Upper lobe of left lung (tissue), 4 donors: ENCODE results near the gene SMKR1.

Experiments used
- CTCF ChIP-seq, 6 experiments: fragments of 450-650 bp in 4 of 6; fragments of 200-600 bp in 2 of 6; sonication (generic) in 2 of 6; IDR thresholded peaks; one replicate each; pipeline ENCODE4 v1.5.1; 2016 to 2019; ENCODE audit warnings: antibody characterized with exemption in 6 of 6
- EP300 ChIP-seq, 4 donors: sonication (generic); formaldehyde crosslinking; IDR thresholded peaks; one replicate each; pipeline ENCODE4 v1.5.1; 2017; ENCODE audit warnings: antibody characterized with exemption in 4 of 4, control low read depth in 2 of 4
- POLR2A ChIP-seq, 4 donors: fragments of 450-650 bp; IDR thresholded peaks; one replicate each; pipeline ENCODE4 v1.5.1; 2016 to 2017; ENCODE audit warnings: antibody characterized with exemption in 4 of 4, mild to moderate bottlenecking in 2 of 4
- POLR2AphosphoS5 ChIP-seq, 2 donors: sonication (generic); formaldehyde crosslinking; IDR thresholded peaks; one replicate each; pipeline ENCODE4 v1.5.1; 2017; ENCODE audit warnings: antibody characterized with exemption in 2 of 2

GRCh38 chr7:129489491-129489890 lies 12.8 kb upstream of the SMKR1 start:
- TF ChIP-seq POLR2AphosphoS5 (IDR thresholded peaks at IDR 0.05), result no peak
- no peak for TF ChIP-seq CTCF (IDR thresholded peaks at IDR 0.05)
- no peak for TF ChIP-seq POLR2A (IDR thresholded peaks at IDR 0.05)
- no peak for TF ChIP-seq EP300 (IDR thresholded peaks at IDR 0.05)
